AG09309 (cell line): Measurements from ENCODE around the gene CKLF.

ENCODE experiments used
- DNase-seq: peaks from one replicate; pipeline ENCODE4 v3.0.0-alpha.2; 2010; ENCODE audit warnings: low read depth
- H3K4me3 ChIP-seq: 2 replicates; pipeline ENCODE4 v1.5.1; 2011; ENCODE audit warnings: mild to moderate bottlenecking, low read depth, low read length, moderate library complexity; ENCODE audit not compliant: control insufficient read depth
- CTCF ChIP-seq: IDR thresholded peaks from 2 replicates; pipeline ENCODE4 v1.5.1; 2011; ENCODE audit warnings: mild to moderate bottlenecking, low read depth, low read length, inconsistent platforms; ENCODE audit not compliant: insufficient read depth, control insufficient read depth; ENCODE audit errors: missing control alignments

Gene CKLF

GRCh38 chr16:66569827-66570405, 17.5 kb downstream of the CKLF start:
- TF ChIP-seq CTCF = no peak
- no peak for DNase-seq

GRCh38 chr16:66572356-66572755, 20.0 kb downstream of the CKLF start:
- DNase-seq = no peak
- no peak for TF ChIP-seq CTCF
- H3K4me3 ChIP-seq = no peak overlapping the region

More at GRCh38 chr16:66569827-66570405, 17.5 kb downstream of the CKLF start:
- no peak overlapping the region for H3K4me3 ChIP-seq

- no peak for TF ChIP-seq CTCF
- H3K4me3 ChIP-seq = no peak overlapping the region
- no peak for DNase-seq
These were observed 21.7 kb downstream of the CKLF start for GRCh38 chr16:66574081-66574480.

GRCh38 chr16:66574531-66574930, 22.2 kb downstream of the CKLF start:
- DNase-seq = no peak
- H3K4me3 ChIP-seq = no peak overlapping the region
- TF ChIP-seq CTCF = no peak

GRCh38 chr16:66575060-66575459, 22.7 kb downstream of the CKLF start:
- no peak for TF ChIP-seq CTCF
- DNase-seq = no peak
- no peak overlapping the region for H3K4me3 ChIP-seq

GRCh38 chr16:66576296-66576695, 23.9 kb downstream of the CKLF start:
- no peak overlapping the region for H3K4me3 ChIP-seq
- TF ChIP-seq CTCF = no peak
- DNase-seq = no peak
